GM06990 (cell line): ENCODE measurements around the gene TNFRSF6B.
A peak's percentile ranks its signal among the peaks of the same experiment; 100 is the strongest.

Source experiments
- DNase-seq: peaks from one replicate; pipeline ENCODE4 v3.0.0-alpha.2; 2011; ENCODE audit not compliant: insufficient read length; ENCODE audit errors: extremely low read depth
- H3K27me3 ChIP-seq: replicated peaks from 2 replicates; pipeline ENCODE4 v1.6.0; 2011; ENCODE audit warnings: low read length; ENCODE audit not compliant: control insufficient read depth, insufficient read depth
- H3K36me3 ChIP-seq: 2 replicates; pipeline ENCODE4 v1.5.1; 2011; ENCODE audit warnings: low read length; ENCODE audit not compliant: control insufficient read depth, insufficient read depth
- H3K4me3 ChIP-seq: replicated peaks from 2 replicates; pipeline ENCODE4 v1.5.1; 2011; ENCODE audit warnings: low read depth, mild to moderate bottlenecking, control low read depth, low read length
- CTCF ChIP-seq: IDR thresholded peaks from 2 replicates; pipeline ENCODE4 v1.5.1; 2011; ENCODE audit warnings: low read length, control low read depth, mild to moderate bottlenecking, inconsistent platforms; ENCODE audit not compliant: insufficient read depth, poor library complexity, severe bottlenecking

Gene TNFRSF6B

DNA sequence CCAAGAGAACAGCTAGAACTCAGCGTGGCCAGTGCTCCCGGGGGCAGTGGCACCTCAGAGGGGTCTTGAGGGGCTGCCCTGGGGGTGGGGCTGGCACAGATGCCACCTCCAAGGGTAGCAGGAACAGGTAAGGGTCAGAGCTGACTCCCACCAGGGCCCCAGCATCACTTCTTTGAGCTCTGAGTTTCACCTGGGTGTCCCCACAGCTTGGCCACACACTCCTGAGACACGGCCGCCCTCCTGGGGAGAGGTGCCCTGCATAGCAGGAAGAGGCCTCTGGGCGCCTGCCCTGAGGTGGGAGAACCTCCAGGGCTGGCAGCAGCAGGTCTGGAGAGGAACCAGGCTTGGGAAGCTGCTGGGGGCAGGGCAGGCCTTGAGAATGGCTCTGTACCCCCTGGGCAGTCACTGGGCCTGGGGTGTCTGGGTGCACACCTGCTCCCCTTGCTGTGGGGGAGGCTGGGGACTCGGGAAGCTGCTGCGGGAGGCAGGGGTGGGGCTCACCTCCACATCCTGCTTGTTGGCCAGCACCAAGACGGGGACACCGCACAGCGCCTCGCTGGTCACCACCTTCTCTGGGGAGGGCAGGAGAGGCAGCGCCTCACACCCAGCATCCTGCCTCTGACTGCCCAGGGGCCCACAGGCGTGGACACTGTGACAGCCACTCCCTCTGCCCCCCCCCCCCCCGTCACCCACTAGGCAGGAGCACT is 5.0 kb downstream of the TNFRSF6B start:
- DNase-seq: no peak
- no peak for TF ChIP-seq CTCF

GRCh38 chr20:63702036-63702665 is 5.7 kb downstream of the TNFRSF6B start:
- Histone ChIP-seq H3K27me3 (no peaks in the 10 kb centered on the region), H3K4me3 (no peak overlapping the region), H3K36me3 (peaks cover 34% of the 10 kb centered on the region)
- no peak for TF ChIP-seq CTCF
- no peak for DNase-seq

More for the DNA sequence above, 5.0 kb downstream of the TNFRSF6B start:
- H3K4me3 ChIP-seq: no peak overlapping the region
- H3K27me3 ChIP-seq: no peaks in the 10 kb centered on the region
- H3K36me3 ChIP-seq: peaks cover 34% of the 10 kb centered on the region

GRCh38 chr20:63702751-63703470 is 6.5 kb downstream of the TNFRSF6B start:
- Histone ChIP-seq H3K36me3 (peaks cover 34% of the 10 kb centered on the region), H3K4me3 (no peak overlapping the region), H3K27me3 (no peaks in the 10 kb centered on the region)
- peak; percentile 9 for DNase-seq
- TF ChIP-seq CTCF: no peak

- TF ChIP-seq CTCF: no peak
These were observed 7.1 kb downstream of the TNFRSF6B start for GRCh38 chr20:63703471-63703975.

DNA sequence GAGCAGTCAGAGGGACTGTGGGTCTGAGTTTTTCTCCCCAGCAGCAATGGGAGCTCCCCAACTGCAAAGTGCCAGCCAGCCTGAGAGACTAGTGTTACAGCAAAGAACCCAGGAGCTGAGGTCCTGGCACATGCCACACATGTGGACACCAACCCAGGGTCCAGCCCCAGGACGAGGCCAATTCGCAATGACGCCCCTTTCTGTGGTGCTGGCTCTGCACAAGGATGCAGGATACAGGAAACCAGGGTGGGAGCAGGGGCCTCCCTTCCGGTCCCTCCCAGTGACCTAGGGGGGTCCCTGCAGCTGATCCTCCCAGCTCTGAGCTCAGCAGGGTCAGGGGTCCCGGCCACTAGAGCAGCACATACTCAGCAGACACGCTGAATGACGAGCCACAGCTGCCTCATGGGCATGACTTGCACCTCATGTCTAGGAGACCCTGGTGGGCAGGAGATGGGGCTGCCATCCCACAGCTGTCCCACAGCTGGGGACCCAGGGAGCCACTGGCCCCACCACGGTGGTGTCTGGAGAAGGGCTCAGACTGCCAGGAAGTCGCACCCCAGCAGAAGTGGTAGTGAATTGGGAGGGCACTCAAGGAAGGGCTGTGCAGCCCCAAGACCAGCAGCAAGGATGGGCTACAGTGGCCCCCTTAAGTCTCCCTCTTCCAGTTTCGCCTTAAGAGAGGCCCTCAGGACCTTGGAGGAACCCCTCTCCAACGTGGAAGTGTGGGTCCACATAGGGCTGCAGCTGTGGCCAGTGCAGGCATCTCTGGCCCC is 7.7 kb downstream of the TNFRSF6B start:
- H3K27me3 ChIP-seq: no peaks in the 10 kb centered on the region
- no peak overlapping the region for H3K4me3 ChIP-seq
- no peak for TF ChIP-seq CTCF
- H3K36me3 ChIP-seq: peaks cover 34% of the 10 kb centered on the region
- no peak for DNase-seq

More at GRCh38 chr20:63703471-63703975, 7.1 kb downstream of the TNFRSF6B start:
- Histone ChIP-seq H3K27me3 (no peaks in the 10 kb centered on the region), H3K4me3 (no peak overlapping the region), H3K36me3 (peaks cover 34% of the 10 kb centered on the region)
- DNase-seq: no peak
